Peyer's patch (tissue), 4 donors: Measurements from ENCODE around the gene KDM4C.

Source experiments
- POLR2A ChIP-seq, 2 donors: fragments of 450-650 bp; IDR thresholded peaks; one replicate each; pipeline ENCODE4 v1.5.1; 2017; ENCODE audit warnings: antibody characterized with exemption in 2 of 2, mild to moderate bottlenecking in 2 of 2, moderate library complexity in 2 of 2
- TF ChIP-seq, protein P1 (sequence below), 6 experiments: fragments of 450-650 bp in 4 of 6; fragments of 200-600 bp in 2 of 6; sonication (generic) in 1 of 6; IDR thresholded peaks; one replicate each; pipeline ENCODE4 v1.5.1; 2017 to 2019; ENCODE audit warnings: antibody characterized with exemption in 6 of 6, mild to moderate bottlenecking in 3 of 6, moderate library complexity in 1 of 6

DNA sequence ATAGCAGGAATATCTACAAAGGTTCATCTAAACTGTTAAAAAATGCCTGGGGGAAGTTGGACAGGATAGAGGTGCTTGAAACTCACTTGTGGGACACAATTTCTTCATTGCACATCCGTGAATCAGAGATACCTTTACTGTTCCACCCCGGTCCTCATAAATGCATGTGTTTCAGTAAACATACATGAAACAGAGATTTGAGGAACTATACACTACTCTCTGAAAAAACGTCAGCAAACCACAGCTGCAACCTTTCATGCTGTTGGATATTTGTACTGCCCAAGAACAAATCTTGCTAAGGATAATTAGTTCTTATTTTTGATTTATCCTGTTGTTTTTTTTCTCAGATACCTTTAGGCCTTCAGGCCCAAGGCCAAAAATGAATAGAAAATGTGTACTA lies 337.3 kb downstream of the KDM4C start:
- TF ChIP-seq, protein P1, sequence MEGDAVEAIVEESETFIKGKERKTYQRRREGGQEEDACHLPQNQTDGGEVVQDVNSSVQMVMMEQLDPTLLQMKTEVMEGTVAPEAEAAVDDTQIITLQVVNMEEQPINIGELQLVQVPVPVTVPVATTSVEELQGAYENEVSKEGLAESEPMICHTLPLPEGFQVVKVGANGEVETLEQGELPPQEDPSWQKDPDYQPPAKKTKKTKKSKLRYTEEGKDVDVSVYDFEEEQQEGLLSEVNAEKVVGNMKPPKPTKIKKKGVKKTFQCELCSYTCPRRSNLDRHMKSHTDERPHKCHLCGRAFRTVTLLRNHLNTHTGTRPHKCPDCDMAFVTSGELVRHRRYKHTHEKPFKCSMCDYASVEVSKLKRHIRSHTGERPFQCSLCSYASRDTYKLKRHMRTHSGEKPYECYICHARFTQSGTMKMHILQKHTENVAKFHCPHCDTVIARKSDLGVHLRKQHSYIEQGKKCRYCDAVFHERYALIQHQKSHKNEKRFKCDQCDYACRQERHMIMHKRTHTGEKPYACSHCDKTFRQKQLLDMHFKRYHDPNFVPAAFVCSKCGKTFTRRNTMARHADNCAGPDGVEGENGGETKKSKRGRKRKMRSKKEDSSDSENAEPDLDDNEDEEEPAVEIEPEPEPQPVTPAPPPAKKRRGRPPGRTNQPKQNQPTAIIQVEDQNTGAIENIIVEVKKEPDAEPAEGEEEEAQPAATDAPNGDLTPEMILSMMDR (IDR thresholded peaks at IDR 0.05), result no peak
- TF ChIP-seq POLR2A (IDR thresholded peaks at IDR 0.05), result no peak
